NT2/D1 (cell line): Measurements from ENCODE around the gene ATP8B1.

Source experiments
- DNase-seq: peaks from one replicate; pipeline ENCODE4 v3.0.0-alpha.2; 2011; ENCODE audit warnings: low read depth, low spot score
- H3K27me3 ChIP-seq: 2 replicates; pipeline ENCODE4 v1.6.0; 2011; ENCODE audit warnings: mild to moderate bottlenecking; ENCODE audit not compliant: insufficient read length, insufficient read depth
- H3K36me3 ChIP-seq: 2 replicates; pipeline ENCODE4 v1.6.1; 2011; ENCODE audit warnings: mild to moderate bottlenecking, low read length, mixed read lengths; ENCODE audit not compliant: insufficient read depth, insufficient read length
- H3K4me1 ChIP-seq: 2 replicates; pipeline ENCODE4 v1.5.1; 2011; ENCODE audit not compliant: insufficient read depth, insufficient read length
- H3K4me3 ChIP-seq: 2 replicates; pipeline ENCODE4 v1.5.1; 2011; ENCODE audit warnings: low read depth; ENCODE audit not compliant: insufficient read length
- H3K9ac ChIP-seq: 2 replicates; pipeline ENCODE4 v1.6.0; 2011; ENCODE audit warnings: low read depth; ENCODE audit not compliant: insufficient read length
- H3K9me3 ChIP-seq: 2 replicates; pipeline ENCODE4 v1.5.1; 2011; ENCODE audit warnings: mild to moderate bottlenecking, low read length; ENCODE audit not compliant: insufficient read depth
- SUZ12 ChIP-seq: IDR thresholded peaks from 2 replicates; pipeline ENCODE4 v1.6.1; 2011; ENCODE audit not compliant: insufficient read length, insufficient read depth; ENCODE audit errors: extremely low read depth
- YY1 ChIP-seq: IDR thresholded peaks from 2 replicates; pipeline ENCODE4 v1.6.1; 2011; ENCODE audit not compliant: insufficient read length, insufficient read depth
- ZNF274 ChIP-seq: IDR thresholded peaks from 2 replicates; pipeline ENCODE4 v1.6.1; 2011; ENCODE audit warnings: mild to moderate bottlenecking, low read depth, low read length

Gene ATP8B1

GRCh38 chr18:57771193-57771592 is 31.9 kb downstream of the ATP8B1 start:
- no peaks in the 10 kb centered on the region for H3K36me3 ChIP-seq
- no peak overlapping the region for H3K9ac ChIP-seq
- no peaks in the 10 kb centered on the region for H3K27me3 ChIP-seq
- H3K4me3 ChIP-seq = no peak overlapping the region
- no peaks in the 10 kb centered on the region for H3K9me3 ChIP-seq
- no peaks in the 10 kb centered on the region for H3K4me1 ChIP-seq
- no peak for TF ChIP-seq SUZ12
- no peak for TF ChIP-seq ZNF274
- no peak for TF ChIP-seq YY1
- no peak for DNase-seq

DNA sequence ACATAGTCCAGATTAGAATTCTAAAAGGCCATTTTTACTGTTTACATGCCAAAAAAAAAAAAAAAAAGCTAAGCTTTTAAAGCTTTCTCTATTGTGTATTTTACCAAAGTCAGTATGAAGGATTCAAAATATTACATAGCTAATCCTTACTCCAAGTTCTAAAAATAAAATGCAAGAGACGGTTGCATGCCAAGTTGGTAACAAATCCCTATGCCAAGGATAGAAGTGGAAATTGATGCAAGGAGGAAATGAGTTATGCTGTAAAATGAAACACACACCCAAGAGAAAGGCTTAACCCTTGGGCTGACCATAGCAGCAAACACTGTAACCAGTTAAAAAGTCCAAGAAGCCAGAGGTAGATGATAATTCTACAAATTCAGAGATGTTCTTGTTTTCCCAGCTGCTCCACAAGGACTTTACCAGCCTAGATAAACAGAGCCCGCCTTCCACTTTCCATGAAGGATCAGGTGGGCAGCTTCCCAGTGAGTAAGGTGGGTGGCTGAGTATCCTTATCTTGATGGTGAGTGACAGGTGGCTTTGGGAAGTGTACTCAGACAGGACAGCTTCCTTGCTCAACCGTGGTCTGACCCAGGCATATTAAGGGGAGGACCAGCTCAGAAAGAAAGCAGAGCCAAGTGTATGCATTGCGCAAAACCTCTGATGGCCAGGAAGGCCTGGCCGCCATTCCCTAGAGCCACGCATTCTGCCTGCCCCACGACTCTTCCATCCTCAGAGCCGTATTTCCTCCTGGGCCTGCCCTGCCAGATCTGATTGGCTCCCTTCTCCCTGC is 34.4 kb downstream of the ATP8B1 start:
- TF ChIP-seq ZNF274 (no peak), YY1 (no peak), SUZ12 (no peak)
- Histone ChIP-seq H3K27me3 (no peaks in the 10 kb centered on the region), H3K36me3 (no peaks in the 10 kb centered on the region), H3K9ac (no peak overlapping the region), H3K4me3 (no peak overlapping the region), H3K9me3 (no peaks in the 10 kb centered on the region), H3K4me1 (no peaks in the 10 kb centered on the region)
- no peak for DNase-seq

DNA sequence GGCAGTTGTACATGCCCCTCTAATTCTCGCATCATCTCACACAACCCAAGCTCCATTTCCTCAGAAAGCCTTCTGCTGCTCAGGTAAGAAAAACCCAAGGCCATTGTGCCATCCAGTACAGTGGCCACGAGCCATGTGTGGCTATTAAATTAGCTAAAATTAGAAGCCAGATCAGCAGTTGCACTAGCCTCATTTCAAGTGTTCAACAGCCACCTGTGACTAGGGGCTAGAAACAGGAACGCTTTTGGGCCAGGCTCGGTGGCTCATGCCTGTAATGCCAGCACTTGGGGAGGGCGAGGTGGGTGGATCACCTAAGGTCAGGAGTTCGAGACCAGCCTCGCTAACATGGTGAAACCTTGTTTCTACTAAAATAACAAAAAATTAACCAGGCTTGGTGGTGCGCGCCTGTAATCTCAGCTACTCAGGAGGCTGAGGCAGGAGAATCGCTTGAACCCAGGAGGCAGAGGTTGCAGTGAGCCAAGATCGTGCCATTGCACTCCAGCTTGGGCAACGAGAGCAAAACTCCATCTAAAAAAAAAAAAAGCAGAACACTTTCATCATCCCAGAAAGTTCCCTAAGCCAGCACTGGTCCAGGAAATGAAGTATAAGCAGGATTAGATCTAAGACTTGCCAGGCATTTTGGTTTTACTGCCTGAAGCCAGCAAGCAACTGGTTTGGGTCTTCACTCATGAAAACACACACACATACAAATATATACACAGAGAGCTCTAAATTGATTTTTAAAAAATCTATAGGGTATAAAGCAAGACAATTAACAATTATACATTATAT is 35.7 kb downstream of the ATP8B1 start:
- no peak for TF ChIP-seq YY1
- no peak for TF ChIP-seq ZNF274
- no peak for TF ChIP-seq SUZ12
- H3K9ac ChIP-seq = no peak overlapping the region

GRCh38 chr18:57764995-57765394 is 38.1 kb downstream of the ATP8B1 start:
- H3K27me3 ChIP-seq = no peaks in the 10 kb centered on the region
- TF ChIP-seq ZNF274 (no peak), YY1 (no peak), SUZ12 (no peak)
- no peak for DNase-seq
- no peak overlapping the region for H3K9ac ChIP-seq
- H3K36me3 ChIP-seq = no peaks in the 10 kb centered on the region
- no peaks in the 10 kb centered on the region for H3K9me3 ChIP-seq
- H3K4me3 ChIP-seq = no peak overlapping the region
- no peaks in the 10 kb centered on the region for H3K4me1 ChIP-seq

More for the DNA sequence above, 35.7 kb downstream of the ATP8B1 start:
- Histone ChIP-seq H3K27me3 (no peaks in the 10 kb centered on the region), H3K36me3 (no peaks in the 10 kb centered on the region), H3K9me3 (no peaks in the 10 kb centered on the region), H3K4me3 (no peak overlapping the region), H3K4me1 (no peaks in the 10 kb centered on the region)
- DNase-seq = no peak

- TF ChIP-seq ZNF274 (no peak), YY1 (no peak), SUZ12 (no peak)
- Histone ChIP-seq H3K4me1 (no peaks in the 10 kb centered on the region), H3K27me3 (no peaks in the 10 kb centered on the region), H3K4me3 (no peak overlapping the region), H3K9me3 (no peaks in the 10 kb centered on the region), H3K36me3 (no peaks in the 10 kb centered on the region), H3K9ac (no peak overlapping the region)
- DNase-seq = no peak
Measured at GRCh38 chr18:57764087-57764486, 39.0 kb downstream of the ATP8B1 start.

DNA sequence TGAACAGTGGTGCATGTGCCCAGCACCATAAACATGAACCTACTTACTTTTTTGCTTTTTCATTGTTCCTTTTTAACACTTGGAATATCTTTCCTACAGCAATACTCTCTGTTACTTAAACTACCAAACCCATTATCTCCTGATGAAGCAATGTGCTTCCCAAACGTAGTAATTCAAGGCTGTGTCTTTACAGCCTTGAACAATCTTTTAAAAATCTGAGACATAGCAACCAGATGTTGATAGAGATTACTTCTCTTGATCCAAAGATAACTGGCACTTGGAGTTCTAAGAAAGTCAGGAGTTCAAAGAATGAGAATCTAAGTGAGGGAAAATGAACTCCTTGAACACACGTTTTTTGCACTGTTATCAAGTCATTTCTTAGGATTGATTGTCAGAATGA is 40.4 kb downstream of the ATP8B1 start:
- Histone ChIP-seq H3K9me3 (no peaks in the 10 kb centered on the region), H3K4me1 (no peaks in the 10 kb centered on the region), H3K36me3 (no peaks in the 10 kb centered on the region), H3K9ac (no peak overlapping the region), H3K4me3 (no peak overlapping the region), H3K27me3 (no peaks in the 10 kb centered on the region)
- no peak for DNase-seq
- TF ChIP-seq SUZ12 (no peak), ZNF274 (no peak), YY1 (no peak)

DNA sequence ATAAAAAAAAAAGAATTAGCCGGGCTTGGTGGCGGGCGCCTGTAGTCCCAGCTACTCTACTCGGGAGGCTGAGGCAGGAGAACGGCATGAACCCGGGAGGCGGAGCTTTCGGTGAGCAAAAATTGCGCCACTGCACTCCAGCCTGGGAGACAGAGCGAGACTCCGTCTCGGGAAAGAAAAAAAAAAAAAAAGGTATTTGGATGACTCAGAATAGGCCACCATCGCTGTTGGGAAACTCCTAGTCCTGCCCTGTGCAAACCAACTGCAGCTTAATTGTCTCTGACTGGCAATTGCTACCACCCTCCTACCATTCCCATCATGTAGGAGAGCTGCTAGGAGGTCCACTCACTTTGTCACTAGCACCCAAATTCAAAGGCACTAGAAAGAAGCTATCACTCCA is 43.5 kb downstream of the ATP8B1 start:
- no peak for TF ChIP-seq SUZ12
- TF ChIP-seq YY1 = no peak
- no peak for TF ChIP-seq ZNF274
- Histone ChIP-seq H3K4me3 (no peak overlapping the region), H3K4me1 (no peaks in the 10 kb centered on the region), H3K27me3 (no peaks in the 10 kb centered on the region), H3K9me3 (no peaks in the 10 kb centered on the region), H3K36me3 (no peaks in the 10 kb centered on the region), H3K9ac (no peak overlapping the region)
- no peak for DNase-seq
